GM18507 (cell line): ENCODE data around the gene LZIC.

ENCODE experiments used
- DNase-seq: peaks from one replicate; pipeline ENCODE4 v3.0.0; 2011; ENCODE audit warnings: low read depth; ENCODE audit not compliant: insufficient read length; ENCODE audit errors: extremely low spot score
- FAIRE-seq: peaks from 2 replicates; lab custom pipeline; 2011; peaks lifted over from hg19 to GRCh38; lab: Jason Lieb, UNC

The LZIC gene

DNA sequence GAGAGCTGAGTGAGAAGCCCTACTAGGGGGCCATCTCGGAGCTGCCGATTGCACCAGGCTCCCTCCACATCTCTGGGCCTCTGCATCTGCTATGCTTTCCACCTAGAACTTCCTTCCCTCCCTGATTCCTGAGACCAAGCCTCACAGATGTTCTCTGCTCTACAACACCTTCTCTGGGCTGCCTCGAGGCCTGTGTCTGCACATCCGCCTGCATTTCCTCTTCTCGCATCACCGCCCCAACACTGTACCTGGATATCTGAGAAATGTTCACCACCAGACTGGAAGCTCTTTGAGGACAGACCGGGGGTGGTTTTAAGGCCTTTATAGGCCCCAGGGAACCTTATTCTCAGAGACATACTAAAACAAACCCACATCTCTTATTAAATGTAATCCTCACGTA, 53.8 kb downstream of the LZIC start:
- FAIRE-seq (no peak), DNase-seq (no peak)

DNA sequence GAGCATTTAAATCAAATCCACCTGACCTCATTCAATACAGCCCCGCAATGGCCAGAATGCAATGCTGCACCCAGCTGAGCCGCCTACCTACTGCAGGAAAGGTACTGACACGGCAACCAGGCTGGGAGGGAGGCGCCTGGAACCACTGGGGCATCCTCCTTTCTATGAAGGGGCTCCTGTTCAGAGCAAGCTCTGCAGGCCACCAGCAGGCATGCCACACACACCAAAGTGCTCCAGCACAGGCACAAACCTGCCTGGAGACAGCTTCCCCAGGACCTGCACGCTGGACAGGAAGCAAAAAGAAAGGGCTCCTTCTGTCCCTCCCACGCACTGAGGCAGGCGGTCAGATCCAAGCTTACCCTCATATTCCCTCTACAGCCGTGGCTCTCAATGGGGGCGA, 54.3 kb downstream of the LZIC start:
- FAIRE-seq, result no peak
- DNase-seq, result no peak

GRCh38 chr1:9887070-9887469, 56.1 kb downstream of the LZIC start:
- FAIRE-seq (no peak), DNase-seq (no peak)

DNA sequence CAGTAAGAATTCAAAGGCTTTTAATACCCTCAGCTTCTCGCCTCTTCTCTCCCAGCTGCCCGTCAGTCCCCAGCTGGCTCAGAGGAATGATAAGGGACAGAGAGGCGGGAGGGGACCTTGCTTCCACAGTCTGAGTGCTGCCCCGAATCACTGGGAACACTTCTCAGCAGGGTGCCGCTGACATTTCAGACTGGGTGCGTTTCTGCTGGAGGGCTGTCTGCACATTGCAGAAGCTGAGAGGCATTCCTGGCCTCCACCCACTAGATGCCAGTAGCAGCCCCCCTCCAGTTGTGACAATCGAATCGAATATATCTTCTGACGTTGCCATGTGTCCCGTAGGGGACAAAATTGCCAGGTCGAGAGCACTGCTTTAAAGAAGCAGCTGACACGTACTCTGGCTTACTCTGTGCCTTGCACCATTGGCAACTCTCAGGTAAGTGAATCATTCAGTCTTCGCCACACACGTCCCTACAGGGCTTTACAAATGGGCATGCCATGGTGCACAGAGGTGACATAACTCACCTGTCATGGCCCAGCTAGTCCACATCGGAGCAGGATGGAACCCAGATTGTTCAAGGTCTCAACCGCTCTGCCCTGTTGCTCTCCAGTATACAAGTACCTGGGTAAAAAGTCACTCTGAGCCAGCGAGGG, 57.0 kb downstream of the LZIC start:
- DNase-seq, result no peak
- no peak for FAIRE-seq

DNA sequence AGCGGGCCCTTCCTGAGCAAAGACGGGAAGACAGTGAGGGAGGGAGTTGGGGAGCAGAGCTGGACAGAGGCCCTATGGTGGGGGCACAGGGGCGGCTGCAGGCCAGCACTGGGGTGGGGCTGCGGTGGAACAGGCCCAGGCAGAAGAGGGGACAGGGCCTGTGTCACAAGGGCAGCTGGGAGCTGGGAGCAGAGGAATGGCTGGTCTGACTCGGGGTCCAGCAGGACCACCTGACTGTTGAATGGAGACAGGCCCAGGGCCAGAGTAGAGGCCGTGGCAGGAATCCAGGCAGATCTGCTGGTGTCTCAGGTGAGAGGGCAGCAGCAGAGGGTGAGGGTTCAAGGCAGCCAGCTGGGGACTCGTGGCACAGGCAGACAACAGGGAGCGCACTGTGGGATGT, 58.4 kb downstream of the LZIC start:
- FAIRE-seq, result no peak
- DNase-seq, result no peak

DNA sequence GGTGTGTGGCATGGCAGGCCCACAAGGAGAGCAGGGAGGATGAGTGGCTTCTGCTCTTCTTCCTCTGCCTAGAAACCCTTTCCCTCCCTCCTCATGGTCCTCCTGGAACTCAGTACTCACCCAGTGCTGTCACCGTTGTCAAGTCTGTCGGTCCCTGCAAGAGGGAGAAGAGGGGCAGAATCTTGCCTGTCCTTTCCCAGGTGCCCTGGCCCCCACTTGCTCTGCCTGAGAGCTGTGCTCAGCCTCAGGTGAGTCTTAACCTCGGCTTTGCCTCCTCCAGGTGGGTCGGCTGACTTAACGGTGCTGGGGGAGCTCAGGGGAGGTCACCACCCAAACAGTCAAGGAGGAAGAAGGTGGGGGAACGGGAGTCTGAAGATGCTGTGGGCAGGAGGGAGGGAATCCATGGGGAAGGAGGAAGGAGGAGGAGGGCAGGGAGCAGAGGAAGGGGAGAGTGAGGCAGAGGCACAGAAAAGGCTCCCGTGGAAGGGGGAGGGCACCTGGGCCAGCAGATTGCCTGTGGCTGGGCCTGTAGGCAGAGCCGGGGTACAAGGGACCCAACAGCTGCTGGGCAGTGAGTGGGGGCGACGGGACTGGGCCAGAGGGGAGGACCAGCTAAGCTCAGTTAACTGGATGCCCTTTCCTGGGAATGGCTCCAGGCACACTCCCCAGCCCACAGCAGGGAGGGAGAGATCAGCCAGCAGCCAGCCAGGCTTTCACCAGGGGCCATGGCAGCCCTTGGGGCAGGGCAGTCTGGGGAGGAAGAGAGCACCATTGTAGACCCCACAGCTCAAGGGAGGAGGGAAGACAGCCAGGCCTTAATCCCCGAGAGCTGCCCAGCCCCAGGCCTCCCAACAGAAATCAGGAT, 59.4 kb downstream of the LZIC start:
- DNase-seq (no peak), FAIRE-seq (no peak)

GRCh38 chr1:9882945-9883303, 60.3 kb downstream of the LZIC start:
- FAIRE-seq (no peak), DNase-seq (no peak)

DNA sequence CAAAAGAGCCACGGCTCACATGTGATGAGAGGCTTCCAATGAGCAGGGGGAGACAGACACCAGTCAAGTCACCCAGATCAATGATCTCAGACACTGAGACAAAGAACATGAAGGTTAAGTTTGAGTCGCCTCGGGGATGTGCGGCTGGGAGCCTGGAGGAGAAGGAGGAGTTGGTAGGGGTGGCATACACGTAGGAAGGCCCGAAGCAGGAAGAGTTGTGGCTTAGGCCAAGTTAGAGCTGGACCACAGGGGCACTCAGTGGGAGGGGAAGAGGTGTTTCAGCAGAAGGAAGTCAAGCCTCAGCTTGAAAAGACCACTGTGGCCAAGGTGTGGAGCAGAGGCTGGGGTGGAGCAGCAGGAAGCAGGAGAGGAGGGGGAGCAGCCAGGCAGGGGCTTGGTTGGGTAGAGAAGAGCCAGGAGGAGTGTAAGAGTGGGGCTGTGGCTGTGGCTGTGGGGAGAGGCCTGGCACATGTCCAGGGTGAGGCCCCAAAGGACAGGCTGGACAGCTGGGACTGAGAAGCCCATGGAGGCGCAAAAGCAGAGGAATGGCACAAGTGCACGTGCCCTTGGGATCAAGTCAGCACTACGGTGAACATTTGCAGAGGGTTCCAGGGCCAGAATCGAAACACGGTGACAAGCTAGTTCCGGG, 60.8 kb downstream of the LZIC start:
- no peak for FAIRE-seq
- no peak for DNase-seq

- DNase-seq, result no peak
- FAIRE-seq, result no peak
Observed at GRCh38 chr1:9881838-9882249, 61.3 kb downstream of the LZIC start.
